VCaP (cell line): ENCODE data around the gene SEMA4G.

Experiments used
- H3K27ac ChIP-seq: fragments of 450-650 bp; 2 replicates; pipeline ENCODE4 v1.5.1; 2017
- CTCF ChIP-seq: fragments of 450-650 bp; conservative IDR thresholded peaks from 2 replicates; pipeline ENCODE4 v1.5.1; 2017; ENCODE audit warnings: mild to moderate bottlenecking, moderate library complexity

Gene SEMA4G

GRCh38 chr10:100978901-100979195 is 9.5 kb downstream of the SEMA4G start:
- no peak for TF ChIP-seq CTCF
- no peak overlapping the region for H3K27ac ChIP-seq

GRCh38 chr10:100979791-100980272 is 10.5 kb downstream of the SEMA4G start:
- TF ChIP-seq CTCF = no peak

GRCh38 chr10:100980311-100980710 is 11.0 kb downstream of the SEMA4G start:
- H3K27ac ChIP-seq = no peak overlapping the region
- TF ChIP-seq CTCF = no peak

More at GRCh38 chr10:100979791-100980272, 10.5 kb downstream of the SEMA4G start:
- H3K27ac ChIP-seq = no peak overlapping the region

GRCh38 chr10:100980711-100981110 is 11.4 kb downstream of the SEMA4G start:
- no peak for TF ChIP-seq CTCF
- no peak overlapping the region for H3K27ac ChIP-seq

GRCh38 chr10:100981178-100981772 is 12.0 kb downstream of the SEMA4G start:
- H3K27ac ChIP-seq = no peak overlapping the region
- no peak for TF ChIP-seq CTCF

- H3K27ac ChIP-seq = no peak overlapping the region
- no peak for TF ChIP-seq CTCF
These were observed 13.9 kb downstream of the SEMA4G start for GRCh38 chr10:100982916-100983830.

GRCh38 chr10:100983868-100984671 is 14.8 kb downstream of the SEMA4G start:
- no peak for TF ChIP-seq CTCF
- no peak overlapping the region for H3K27ac ChIP-seq
